PFSK-1 (cell line): Measurements from ENCODE around the gene EYA2.

Experiments used
- SIN3A ChIP-seq: IDR thresholded peaks from 2 replicates; pipeline ENCODE4 v1.6.1; 2012; ENCODE audit warnings: mild to moderate bottlenecking, low read length, moderate library complexity, borderline replicate concordance; ENCODE audit not compliant: insufficient read depth
- TAF1 ChIP-seq: IDR thresholded peaks from 2 replicates; pipeline ENCODE4 v1.6.1; 2012; ENCODE audit warnings: low read length, control low read depth, borderline replicate concordance; ENCODE audit not compliant: insufficient read depth
- TF ChIP-seq, protein P1 (sequence below), 2 experiments: IDR thresholded peaks; 2 replicates each; pipeline versions ENCODE4 v1.6.1 to v1.8.0; 2011 to 2012; ENCODE audit warnings: low read depth in 2 of 2, low read length in 2 of 2, control low read depth in 1 of 2, inconsistent platforms in 1 of 2, mild to moderate bottlenecking in 1 of 2, moderate library complexity in 1 of 2; ENCODE audit not compliant: insufficient read depth in 1 of 2

DNA sequence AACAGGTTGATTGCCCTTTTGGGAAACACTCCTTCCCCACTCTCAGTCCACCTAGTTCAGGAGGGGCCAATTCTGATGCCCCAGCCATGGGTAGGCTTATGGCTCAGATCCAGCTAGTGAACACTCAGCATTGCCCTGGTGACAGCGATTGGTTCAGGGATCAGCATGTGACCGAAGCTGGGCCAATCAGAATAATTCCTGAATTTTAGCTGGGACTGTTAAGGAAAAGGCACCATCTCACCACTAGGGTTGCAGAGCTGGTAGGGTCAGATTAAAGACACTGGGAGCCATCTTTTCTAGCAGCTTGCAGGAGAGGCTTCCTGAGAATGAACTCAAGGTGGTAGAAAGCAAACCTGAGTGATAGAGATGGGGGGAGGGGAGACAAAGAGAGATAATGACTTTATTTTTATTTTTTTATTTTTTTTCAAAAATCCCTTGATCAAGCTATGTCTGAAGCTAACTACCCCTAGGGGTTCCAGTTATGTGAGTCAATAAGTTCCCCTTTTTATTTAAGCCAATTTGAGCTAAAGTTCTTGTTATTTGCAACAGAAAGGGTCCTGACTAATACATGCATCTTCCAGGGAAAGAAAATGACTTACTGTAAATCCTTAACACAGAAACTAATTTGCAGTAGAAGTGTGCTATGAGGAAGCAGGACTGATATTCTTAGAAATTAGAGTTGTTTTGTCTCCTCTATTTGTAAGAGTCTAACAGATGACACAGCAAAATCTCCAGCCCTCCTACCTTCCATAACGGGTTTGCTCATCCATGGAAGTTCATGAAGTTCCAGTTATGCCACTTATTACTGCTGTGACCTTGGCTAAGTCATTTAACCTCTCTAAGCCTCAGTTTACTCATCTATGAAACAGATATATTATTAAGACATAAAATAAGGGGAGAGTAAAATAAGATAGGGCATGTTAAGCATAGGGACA is 44.7 kb downstream of the EYA2 start:
- TF ChIP-seq SIN3A (no peak), TAF1 (no peak)
- TF ChIP-seq, protein P1, sequence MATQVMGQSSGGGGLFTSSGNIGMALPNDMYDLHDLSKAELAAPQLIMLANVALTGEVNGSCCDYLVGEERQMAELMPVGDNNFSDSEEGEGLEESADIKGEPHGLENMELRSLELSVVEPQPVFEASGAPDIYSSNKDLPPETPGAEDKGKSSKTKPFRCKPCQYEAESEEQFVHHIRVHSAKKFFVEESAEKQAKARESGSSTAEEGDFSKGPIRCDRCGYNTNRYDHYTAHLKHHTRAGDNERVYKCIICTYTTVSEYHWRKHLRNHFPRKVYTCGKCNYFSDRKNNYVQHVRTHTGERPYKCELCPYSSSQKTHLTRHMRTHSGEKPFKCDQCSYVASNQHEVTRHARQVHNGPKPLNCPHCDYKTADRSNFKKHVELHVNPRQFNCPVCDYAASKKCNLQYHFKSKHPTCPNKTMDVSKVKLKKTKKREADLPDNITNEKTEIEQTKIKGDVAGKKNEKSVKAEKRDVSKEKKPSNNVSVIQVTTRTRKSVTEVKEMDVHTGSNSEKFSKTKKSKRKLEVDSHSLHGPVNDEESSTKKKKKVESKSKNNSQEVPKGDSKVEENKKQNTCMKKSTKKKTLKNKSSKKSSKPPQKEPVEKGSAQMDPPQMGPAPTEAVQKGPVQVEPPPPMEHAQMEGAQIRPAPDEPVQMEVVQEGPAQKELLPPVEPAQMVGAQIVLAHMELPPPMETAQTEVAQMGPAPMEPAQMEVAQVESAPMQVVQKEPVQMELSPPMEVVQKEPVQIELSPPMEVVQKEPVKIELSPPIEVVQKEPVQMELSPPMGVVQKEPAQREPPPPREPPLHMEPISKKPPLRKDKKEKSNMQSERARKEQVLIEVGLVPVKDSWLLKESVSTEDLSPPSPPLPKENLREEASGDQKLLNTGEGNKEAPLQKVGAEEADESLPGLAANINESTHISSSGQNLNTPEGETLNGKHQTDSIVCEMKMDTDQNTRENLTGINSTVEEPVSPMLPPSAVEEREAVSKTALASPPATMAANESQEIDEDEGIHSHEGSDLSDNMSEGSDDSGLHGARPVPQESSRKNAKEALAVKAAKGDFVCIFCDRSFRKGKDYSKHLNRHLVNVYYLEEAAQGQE (IDR thresholded peaks at IDR 0.05; ENCODE audit: insufficient read depth in 1 of 2, low read depth in 2 of 2, low read length in 2 of 2): no peak
